ENCODE data around the gene DNMT3A.

DNA sequence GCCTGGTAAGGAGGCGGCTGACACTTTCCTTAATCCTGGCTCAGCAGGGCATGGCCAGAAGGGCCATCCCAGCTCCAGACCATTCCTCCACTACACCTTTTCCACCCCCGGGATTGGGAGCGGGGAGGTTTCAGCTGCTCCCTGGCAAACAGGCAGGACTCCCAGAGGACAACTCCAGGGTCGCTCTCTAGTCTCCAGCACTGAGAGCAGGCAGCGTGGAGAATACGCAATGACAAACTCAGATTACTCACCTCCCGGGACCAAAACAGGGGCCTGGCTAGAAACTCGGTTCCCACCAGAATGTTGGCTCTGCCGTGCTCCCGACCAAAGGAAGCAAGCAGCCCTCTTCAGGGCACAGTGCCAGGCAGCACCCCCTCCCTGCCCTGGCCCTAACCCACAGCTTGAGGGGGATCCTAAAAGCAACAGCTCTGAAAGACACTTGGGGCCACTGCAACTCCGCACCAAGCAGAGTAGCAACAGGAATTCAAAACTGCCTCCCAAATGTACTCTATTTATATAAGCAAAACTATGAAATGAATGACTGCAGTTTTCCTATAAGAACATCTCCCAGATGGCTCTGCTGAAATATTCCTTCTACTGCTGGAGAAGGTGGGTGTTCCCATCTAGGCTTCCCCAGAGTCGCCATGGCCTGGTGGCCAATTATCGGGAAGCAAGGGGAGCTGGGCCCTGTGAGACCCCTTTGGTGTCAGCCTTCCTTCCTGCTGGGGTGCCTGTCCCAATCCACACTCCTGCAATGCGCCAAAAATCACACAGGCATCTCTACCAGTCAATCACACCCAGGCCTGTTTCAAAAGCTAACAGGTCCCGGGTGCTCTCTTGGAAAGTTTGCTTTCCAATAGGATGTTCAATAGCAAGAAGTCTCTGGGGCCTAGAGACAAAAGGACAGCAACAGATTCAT lies 112.2 kb downstream of the DNMT3A start:
- no peak for TF ChIP-seq CTCF (IDR thresholded peaks at IDR 0.05)
- TF ChIP-seq POLR2A (IDR thresholded peaks at IDR 0.05): peak in 1 of 2 donors; percentile 27
